NCI-H146 treated with DMSO at 0.1 percent for 48 hours (cell line): ENCODE measurements around the gene TMEM245.
"Not testable (repeated sequence)": the region's sequence is repeated elsewhere in the genome, so short reads cannot be mapped to it uniquely, and the experiment has no call there.

Source experiments
- DNase-seq: peaks from one replicate; lab custom pipeline; 2025; ENCODE audit not compliant: unreplicated experiment; lab: John Stamatoyannopoulos, UW

TMEM245 gene

GRCh38 chr9:109072133-109072692 is 47.5 kb downstream of the TMEM245 start:
- no peak for DNase-seq

- no peak for DNase-seq
These were observed 51.0 kb downstream of the TMEM245 start for GRCh38 chr9:109068764-109069163.

- no peak for DNase-seq
These were observed 54.6 kb downstream of the TMEM245 start for GRCh38 chr9:109064963-109065702.

GRCh38 chr9:109063760-109064159 is 56.0 kb downstream of the TMEM245 start:
- no peak for DNase-seq

- no peak for DNase-seq
These were observed 57.2 kb downstream of the TMEM245 start for GRCh38 chr9:109062543-109062942.

GRCh38 chr9:109060191-109060590 is 59.6 kb downstream of the TMEM245 start:
- DNase-seq = no peak

- not testable (repeated sequence) for DNase-seq
These were observed 66.6 kb downstream of the TMEM245 start for GRCh38 chr9:109053121-109053520.

- no peak for DNase-seq
These were observed 67.3 kb downstream of the TMEM245 start for GRCh38 chr9:109052416-109052815.

- DNase-seq = no peak
These were observed 68.0 kb downstream of the TMEM245 start for GRCh38 chr9:109051733-109052132.

GRCh38 chr9:109050444-109050843 is 69.3 kb downstream of the TMEM245 start:
- no peak for DNase-seq

- DNase-seq = no peak
These were observed 70.9 kb downstream of the TMEM245 start for GRCh38 chr9:109048822-109049221.

- no peak for DNase-seq
These were observed 72.5 kb downstream of the TMEM245 start for GRCh38 chr9:109047259-109047658.

GRCh38 chr9:109046346-109046745 is 73.4 kb downstream of the TMEM245 start:
- no peak for DNase-seq

- DNase-seq = no peak
These were observed 76.2 kb downstream of the TMEM245 start for GRCh38 chr9:109043578-109043977.

- DNase-seq = no peak
These were observed 79.2 kb downstream of the TMEM245 start for GRCh38 chr9:109040571-109040970.

GRCh38 chr9:109039539-109039938 is 80.2 kb downstream of the TMEM245 start:
- no peak for DNase-seq

- DNase-seq = no peak
These were observed 81.6 kb downstream of the TMEM245 start for GRCh38 chr9:109037946-109038715.

GRCh38 chr9:109036744-109037680 is 82.7 kb downstream of the TMEM245 start:
- DNase-seq = no peak

GRCh38 chr9:109035684-109036423 is 83.9 kb downstream of the TMEM245 start:
- no peak for DNase-seq
